Measurements from ENCODE around the gene TKT. TPM values are rescaled to one million over a fixed set of nuclear protein-coding genes. Genes with fewer than 3 reads are reported as not detected.

Gene TKT
- total and polyA plus RNA-seq, 4 donors = 351 to 498 (median 456) TPM

GRCh38 chr3:53282581-53282980 lies 26.8 kb upstream of the TKT start:
- H3K4me1 ChIP-seq (ENCODE audit: control insufficient read depth in 5 of 5, insufficient read depth in 5 of 5, low read length in 5 of 5) = no peaks in the 10 kb centered on the region
- H3K4me3 ChIP-seq = no peak overlapping the region
- no peak overlapping the region for H3K27ac ChIP-seq (ENCODE audit: low read depth in 1 of 2, low read length in 1 of 2)
- no peaks in the 10 kb centered on the region for H3K27me3 ChIP-seq (ENCODE audit: control insufficient read depth in 3 of 3, insufficient read depth in 3 of 3, low read length in 2 of 3)
- DNase-seq = no peak
- ATAC-seq (ENCODE audit: insufficient read depth, low FRiP score) = no peak
- 90 to 92% methylated on average over 8 of the region's 8 CpGs for WGBS, 2 donors
- peaks cover 6 to 17% (median 12%) of the 10 kb centered on the region in 4 donors for H3K36me3 ChIP-seq (ENCODE audit: control insufficient read depth in 4 of 4, insufficient read depth in 4 of 4, low read length in 4 of 4)
- no peak for TF ChIP-seq CTCF (IDR thresholded peaks at IDR 0.05; ENCODE audit: control extremely low read depth, extremely low read depth)
- no peak overlapping the region for H3K9ac ChIP-seq (ENCODE audit: insufficient read depth in 1 of 2, low read length in 2 of 2)
- no peaks in the 10 kb centered on the region for H3K9me3 ChIP-seq (ENCODE audit: control insufficient read depth in 4 of 4, insufficient read depth in 3 of 4, low read length in 3 of 4)

- DNase-seq (no peak), ATAC-seq (ENCODE audit: insufficient read depth, low FRiP score) (no peak)
- Histone ChIP-seq H3K27ac (ENCODE audit: low read depth in 1 of 2, low read length in 1 of 2) (no peak overlapping the region), H3K36me3 (ENCODE audit: control insufficient read depth in 4 of 4, insufficient read depth in 4 of 4, low read length in 4 of 4) (peaks cover 0 to 5% (median under 1%) of the 10 kb centered on the region in 4 donors), H3K9ac (ENCODE audit: insufficient read depth in 1 of 2, low read length in 2 of 2) (no peak overlapping the region), H3K27me3 (ENCODE audit: control insufficient read depth in 3 of 3, insufficient read depth in 3 of 3, low read length in 2 of 3) (no peaks in the 10 kb centered on the region), H3K4me3 (no peak overlapping the region), H3K4me1 (ENCODE audit: control insufficient read depth in 5 of 5, insufficient read depth in 5 of 5, low read length in 5 of 5) (peaks cover 0 to 15% (median 5%) of the 10 kb centered on the region in 5 donors), H3K9me3 (ENCODE audit: control insufficient read depth in 4 of 4, insufficient read depth in 3 of 4, low read length in 3 of 4) (no peaks in the 10 kb centered on the region)
- TF ChIP-seq CTCF (IDR thresholded peaks at IDR 0.05; ENCODE audit: control extremely low read depth, extremely low read depth) = no peak
- 82 to 88% methylated on average over 4 of the region's 4 CpGs for WGBS, 2 donors
These were observed 22.8 kb upstream of the TKT start for GRCh38 chr3:53278667-53279066.

GRCh38 chr3:53274938-53275605 lies 19.2 kb upstream of the TKT start:
- Histone ChIP-seq H3K27me3 (ENCODE audit: control insufficient read depth in 3 of 3, insufficient read depth in 3 of 3, low read length in 2 of 3) (no peaks in the 10 kb centered on the region), H3K4me3 (no peak overlapping the region), H3K36me3 (ENCODE audit: control insufficient read depth in 4 of 4, insufficient read depth in 4 of 4, low read length in 4 of 4) (no peaks in the 10 kb centered on the region), H3K9ac (ENCODE audit: insufficient read depth in 1 of 2, low read length in 2 of 2) (no peak overlapping the region), H3K4me1 (ENCODE audit: control insufficient read depth in 5 of 5, insufficient read depth in 5 of 5, low read length in 5 of 5) (peaks cover 0 to 15% (median 11%) of the 10 kb centered on the region in 5 donors), H3K9me3 (ENCODE audit: control insufficient read depth in 4 of 4, insufficient read depth in 3 of 4, low read length in 3 of 4) (no peaks in the 10 kb centered on the region), H3K27ac (ENCODE audit: low read depth in 1 of 2, low read length in 1 of 2) (peak overlapping the region in 1 of 2 donors; percentile 73)
- TF ChIP-seq CTCF (IDR thresholded peaks at IDR 0.05; ENCODE audit: control extremely low read depth, extremely low read depth) = no peak
- ATAC-seq (ENCODE audit: insufficient read depth, low FRiP score) (no peak), DNase-seq (peak; percentile 40 to 71 (median 57))
- 30 to 39% methylated on average over 5 of the region's 5 CpGs for WGBS, 2 donors

All from lung (tissue), 12 donors.